Endothelial cell of umbilical vein (primary cell): ENCODE results near the gene CDH23. TPM values are rescaled to one million over a fixed set of nuclear protein-coding genes. Genes with fewer than 3 reads are reported as not detected.

ENCODE experiments used
- BruUV-seq: library from RNA; stranded (reverse); fragments of 400-500 nt; replicated peaks from 2 replicates; lab custom pipeline; 2021; lab: Mats Ljungman, UMichigan
- CTCF ChIA-PET: fragments of 300-600, 350-600 bp; sonication (Branson Sonifier 250); formaldehyde crosslinking; loops from one replicate; lab custom pipeline; 2021; ENCODE audit warnings: antibody characterized with exemption, inconsistent platforms; lab: Charles Lee
- POLR2A ChIA-PET: fragments of 300-600, 350-600 bp; sonication (Branson Sonifier 250); formaldehyde crosslinking; loops from one replicate; lab custom pipeline; 2021; ENCODE audit warnings: antibody characterized with exemption, inconsistent platforms; lab: Charles Lee
- DNase-seq: peaks from one replicate; pipeline ENCODE4 v3.0.0-alpha.2; 2011; ENCODE audit warnings: low read depth, low spot score
- FAIRE-seq: peaks from 2 replicates; lab custom pipeline; 2011; peaks lifted over from hg19 to GRCh38; lab: Jason Lieb, UNC
- H2AFZ ChIP-seq: 2 replicates; pipeline ENCODE4 v1.6.0; 2012; ENCODE audit warnings: low read depth, low read length, control low read depth, inconsistent platforms
- H3K27ac ChIP-seq: 2 replicates; pipeline ENCODE4 v1.5.1; 2011; ENCODE audit warnings: low read depth, mild to moderate bottlenecking, control low read depth, low read length, moderate library complexity; ENCODE audit not compliant: insufficient read depth
- H3K27me3 ChIP-seq, 2 experiments: 2 replicates each; pipeline versions ENCODE4 v1.6.0 to v1.6.1; 2011; ENCODE audit warnings: low read length in 2 of 2, mixed read lengths in 1 of 2; ENCODE audit not compliant: control insufficient read depth in 2 of 2, insufficient read depth in 2 of 2
- H3K36me3 ChIP-seq, 2 experiments: 2 replicates in 1 of 2; 3 replicates in 1 of 2; pipeline ENCODE4 v1.5.1; 2011; ENCODE audit warnings: low read length in 2 of 2, mild to moderate bottlenecking in 1 of 2, moderate library complexity in 1 of 2; ENCODE audit not compliant: control insufficient read depth in 2 of 2, insufficient read depth in 2 of 2; ENCODE audit errors: extremely low read depth in 1 of 2
- H3K4me1 ChIP-seq: 3 replicates; pipeline ENCODE4 v1.5.1; 2011; ENCODE audit warnings: mild to moderate bottlenecking, low read length; ENCODE audit not compliant: control insufficient read depth, insufficient read depth; ENCODE audit errors: extremely low read depth
- H3K4me2 ChIP-seq: 2 replicates; pipeline ENCODE4 v1.6.1; 2011; ENCODE audit warnings: low read length, control low read depth, mixed read lengths; ENCODE audit not compliant: insufficient read depth
- H3K4me3 ChIP-seq, 3 experiments: fragments of 200-600 bp in 1 of 3; sonication (generic), shearing (Covaris generic) in 1 of 3; replicated peaks in 1 of 3; 2 replicates each; pipeline ENCODE4 v1.5.1; 2011 to 2016; ENCODE audit warnings: control low read depth in 3 of 3, low read length in 3 of 3, mild to moderate bottlenecking in 2 of 3, inconsistent platforms in 1 of 3, low read depth in 1 of 3, moderate library complexity in 1 of 3; ENCODE audit not compliant: insufficient read depth in 1 of 3
- H3K79me2 ChIP-seq: 2 replicates; pipeline ENCODE4 v1.6.0; 2012; ENCODE audit warnings: low read length, inconsistent platforms; ENCODE audit not compliant: control insufficient read depth, insufficient read depth
- H3K9ac ChIP-seq: replicated peaks from 2 replicates; pipeline ENCODE3; 2011; ENCODE audit warnings: low read length, control low read depth; ENCODE audit not compliant: insufficient read depth; ENCODE audit errors: extremely low read depth
- H3K9me1 ChIP-seq: replicated peaks from 3 replicates; pipeline ENCODE4 v1.6.0; 2011; ENCODE audit warnings: mild to moderate bottlenecking, low read length; ENCODE audit not compliant: control insufficient read depth, insufficient read depth; ENCODE audit errors: extremely low read depth
- H3K9me3 ChIP-seq: replicated peaks from 2 replicates; pipeline ENCODE4 v1.5.1; 2012; ENCODE audit warnings: low read length, inconsistent platforms; ENCODE audit not compliant: control insufficient read depth, insufficient read depth
- H4K20me1 ChIP-seq: replicated peaks from 2 replicates; pipeline ENCODE3; 2011; ENCODE audit warnings: mild to moderate bottlenecking, low read length; ENCODE audit not compliant: control insufficient read depth, insufficient read depth; ENCODE audit errors: extremely low read depth
- EZH2 ChIP-seq: IDR thresholded peaks from 2 replicates; pipeline ENCODE4 v1.6.1; 2012; ENCODE audit warnings: borderline replicate concordance, low read depth, mild to moderate bottlenecking, moderate library complexity, low read length, inconsistent platforms; ENCODE audit not compliant: severe bottlenecking
- FOS ChIP-seq: IDR thresholded peaks from 2 replicates; pipeline ENCODE4 v1.6.1; 2011; ENCODE audit warnings: mild to moderate bottlenecking, low read length, moderate library complexity, borderline replicate concordance; ENCODE audit not compliant: insufficient read depth
- GATA2 ChIP-seq: IDR thresholded peaks from 2 replicates; pipeline ENCODE4 v1.7.0; 2011; ENCODE audit warnings: low read depth, mild to moderate bottlenecking, moderate library complexity, mixed read lengths, low read length; ENCODE audit not compliant: insufficient read length, insufficient read depth
- JUN ChIP-seq: IDR thresholded peaks from 2 replicates; pipeline ENCODE4 v1.6.1; 2011; ENCODE audit warnings: borderline replicate concordance, low read depth; ENCODE audit not compliant: insufficient read length, insufficient read depth
- MYC ChIP-seq: IDR thresholded peaks from one replicate; pipeline ENCODE4 v1.6.1; 2011; ENCODE audit warnings: mild to moderate bottlenecking, low read depth, low read length
- POLR2A ChIP-seq: IDR thresholded peaks from 2 replicates; pipeline ENCODE4 v1.6.1; 2012; ENCODE audit warnings: low read depth, mild to moderate bottlenecking, control low read depth, low read length
- POLR2AphosphoS5 ChIP-seq: IDR thresholded peaks from 2 replicates; pipeline ENCODE4 v1.6.1; 2012; ENCODE audit warnings: low read depth, mild to moderate bottlenecking, control low read depth, low read length, moderate library complexity; ENCODE audit not compliant: insufficient read depth
- dilution Hi-C: fragments of 300-500 bp; cut with MboI; formaldehyde crosslinking; loops from one replicate; pipeline ENCODE4 v1.15.0; 2019; ENCODE audit warnings: low sequenced_read_pairs; ENCODE audit not compliant: extremely low pct_ligation_motif_present
- intact Hi-C: fragments of 100-400 bp; cut with micrococcal nuclease; formaldehyde crosslinking; loops from one replicate; pipeline ENCODE4 v1.10.0; 2022
- polyA plus RNA-seq, 4 experiments: library from polyadenylated mRNA; depleted of rRNA in 3 of 4; stranded (reverse) in 3 of 4; unstranded in 1 of 4; fragments of >200 nt; gene quantifications; 2 replicates each; pipeline versions ENCODE4 v1.2.1 to v1.2.3, GENCODE V29; 2011 to 2012; ENCODE audit warnings: missing spikeins in 1 of 4
- total RNA-seq: library from RNA; stranded (reverse); gene quantifications from 2 replicates; pipeline ENCODE4 v1.2.3, GENCODE V29; 2021
- TF ChIP-seq, protein P1 (sequence below): IDR thresholded peaks from 2 replicates; pipeline ENCODE4 v1.6.1; 2011; ENCODE audit not compliant: insufficient read depth, insufficient read length
- TF ChIP-seq, protein P2 (sequence below), 2 donors: IDR thresholded peaks; 1 replicate in 1 of 2; 2 replicates in 1 of 2; pipeline ENCODE4 v1.5.1; 2011; ENCODE audit warnings: low read length in 2 of 2, mild to moderate bottlenecking in 2 of 2, moderate library complexity in 2 of 2, control low read depth in 1 of 2, inconsistent platforms in 1 of 2, low read depth in 1 of 2; ENCODE audit not compliant: insufficient read depth in 1 of 2; ENCODE audit errors: extremely low read depth in 1 of 2

CDH23 gene
- total and polyA plus RNA-seq, 2 donors (not counting 3 experiments of a cell fraction or from before 2014, with no cell fraction given), result not detected

GRCh38 chr10:71774916-71775702, 378.4 kb downstream of the CDH23 start:
- dilution Hi-C loops, result no loop called here
- Histone ChIP-seq H3K9me1 (no peaks in the 10 kb centered on the region), H3K4me2 (no peak overlapping the region), H3K27ac (no peak overlapping the region), H3K36me3 (no peaks in the 10 kb centered on the region), H4K20me1 (no peaks in the 10 kb centered on the region), H3K9ac (no peak overlapping the region), H3K4me3 (no peak overlapping the region), H3K9me3 (no peaks in the 10 kb centered on the region), H3K27me3 (no peaks in the 10 kb centered on the region), H3K4me1 (peaks cover 10% of the 10 kb centered on the region), H2AFZ (no peak overlapping the region), H3K79me2 (no peaks in the 10 kb centered on the region)
- ChIA-PET CTCF (interaction anchor here (1.2 to 3.8 kb wide), 2 partner anchors 37 to 121 kb away, joined by 3 to 14 read pairs; no protein-coding TSS in a partner anchor), POLR2A (no interaction called here)
- no peak for FAIRE-seq
- intact Hi-C loops, result no loop called here
- TF ChIP-seq GATA2 (no peak), MYC (no peak), POLR2A (no peak), FOS (no peak), JUN (no peak), EZH2 (no peak), POLR2AphosphoS5 (no peak)
- TF ChIP-seq, protein P1, sequence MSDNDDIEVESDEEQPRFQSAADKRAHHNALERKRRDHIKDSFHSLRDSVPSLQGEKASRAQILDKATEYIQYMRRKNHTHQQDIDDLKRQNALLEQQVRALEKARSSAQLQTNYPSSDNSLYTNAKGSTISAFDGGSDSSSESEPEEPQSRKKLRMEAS, result no peak
- TF ChIP-seq, protein P2, sequence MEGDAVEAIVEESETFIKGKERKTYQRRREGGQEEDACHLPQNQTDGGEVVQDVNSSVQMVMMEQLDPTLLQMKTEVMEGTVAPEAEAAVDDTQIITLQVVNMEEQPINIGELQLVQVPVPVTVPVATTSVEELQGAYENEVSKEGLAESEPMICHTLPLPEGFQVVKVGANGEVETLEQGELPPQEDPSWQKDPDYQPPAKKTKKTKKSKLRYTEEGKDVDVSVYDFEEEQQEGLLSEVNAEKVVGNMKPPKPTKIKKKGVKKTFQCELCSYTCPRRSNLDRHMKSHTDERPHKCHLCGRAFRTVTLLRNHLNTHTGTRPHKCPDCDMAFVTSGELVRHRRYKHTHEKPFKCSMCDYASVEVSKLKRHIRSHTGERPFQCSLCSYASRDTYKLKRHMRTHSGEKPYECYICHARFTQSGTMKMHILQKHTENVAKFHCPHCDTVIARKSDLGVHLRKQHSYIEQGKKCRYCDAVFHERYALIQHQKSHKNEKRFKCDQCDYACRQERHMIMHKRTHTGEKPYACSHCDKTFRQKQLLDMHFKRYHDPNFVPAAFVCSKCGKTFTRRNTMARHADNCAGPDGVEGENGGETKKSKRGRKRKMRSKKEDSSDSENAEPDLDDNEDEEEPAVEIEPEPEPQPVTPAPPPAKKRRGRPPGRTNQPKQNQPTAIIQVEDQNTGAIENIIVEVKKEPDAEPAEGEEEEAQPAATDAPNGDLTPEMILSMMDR (IDR thresholded peaks at IDR 0.05; ENCODE audit: extremely low read depth in 1 of 2, insufficient read depth in 1 of 2, low read depth in 1 of 2, low read length in 2 of 2), result no peak
- DNase-seq, result no peak
- BruUV-seq, result no TSS peak
